GM19372 (cell line): ENCODE measurements around the gene KAZN.

Source experiments
- ATAC-seq: cut with Tn5 transposase; IDR thresholded peaks from one replicate; pipeline ENCODE4 v1.9.1; 2021; ENCODE audit warnings: mild to moderate bottlenecking, low read depth, moderate library complexity; ENCODE audit not compliant: unreplicated experiment

Gene KAZN

GRCh38 chr1:15089258-15089992 is 490.9 kb downstream of the KAZN start:
- ATAC-seq = no peak

DNA sequence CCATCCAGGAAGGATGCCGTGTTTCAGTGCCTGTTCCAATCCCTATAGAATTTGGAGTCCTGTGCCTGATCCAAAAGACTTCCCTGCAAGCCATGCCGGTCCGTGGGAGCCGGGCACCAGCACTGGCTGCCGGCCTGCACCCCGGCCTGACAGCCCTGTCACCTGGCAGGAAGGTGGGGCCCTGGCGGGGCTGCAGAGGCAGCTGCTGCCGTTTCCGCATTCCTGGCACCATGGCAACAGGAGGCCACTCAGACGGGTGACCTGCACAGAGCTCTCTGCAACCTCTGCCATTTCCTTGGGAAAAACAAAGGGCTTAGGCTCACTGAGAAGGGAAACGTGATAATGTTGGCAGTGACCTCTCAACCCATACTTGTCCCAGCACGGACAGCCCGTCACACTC is 491.9 kb downstream of the KAZN start:
- ATAC-seq = no peak

DNA sequence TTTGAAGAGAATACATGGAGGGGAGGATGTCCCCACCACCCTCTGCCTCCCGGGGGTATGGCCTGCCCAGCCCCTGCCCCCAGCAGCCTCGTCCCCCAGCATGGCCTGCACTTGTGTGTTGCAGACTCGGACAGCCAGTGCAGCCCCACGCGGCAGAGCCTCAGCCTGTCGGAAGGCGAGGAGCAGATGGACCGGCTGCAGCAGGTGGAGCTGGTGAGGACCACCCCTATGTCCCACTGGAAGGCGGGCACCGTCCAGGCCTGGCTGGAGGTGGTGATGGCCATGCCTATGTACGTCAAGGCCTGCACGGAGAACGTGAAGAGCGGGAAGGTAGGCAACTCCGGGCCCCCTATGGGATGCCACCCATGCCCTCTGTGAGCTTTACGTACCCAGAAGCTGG is 495.6 kb downstream of the KAZN start:
- no peak for ATAC-seq

DNA sequence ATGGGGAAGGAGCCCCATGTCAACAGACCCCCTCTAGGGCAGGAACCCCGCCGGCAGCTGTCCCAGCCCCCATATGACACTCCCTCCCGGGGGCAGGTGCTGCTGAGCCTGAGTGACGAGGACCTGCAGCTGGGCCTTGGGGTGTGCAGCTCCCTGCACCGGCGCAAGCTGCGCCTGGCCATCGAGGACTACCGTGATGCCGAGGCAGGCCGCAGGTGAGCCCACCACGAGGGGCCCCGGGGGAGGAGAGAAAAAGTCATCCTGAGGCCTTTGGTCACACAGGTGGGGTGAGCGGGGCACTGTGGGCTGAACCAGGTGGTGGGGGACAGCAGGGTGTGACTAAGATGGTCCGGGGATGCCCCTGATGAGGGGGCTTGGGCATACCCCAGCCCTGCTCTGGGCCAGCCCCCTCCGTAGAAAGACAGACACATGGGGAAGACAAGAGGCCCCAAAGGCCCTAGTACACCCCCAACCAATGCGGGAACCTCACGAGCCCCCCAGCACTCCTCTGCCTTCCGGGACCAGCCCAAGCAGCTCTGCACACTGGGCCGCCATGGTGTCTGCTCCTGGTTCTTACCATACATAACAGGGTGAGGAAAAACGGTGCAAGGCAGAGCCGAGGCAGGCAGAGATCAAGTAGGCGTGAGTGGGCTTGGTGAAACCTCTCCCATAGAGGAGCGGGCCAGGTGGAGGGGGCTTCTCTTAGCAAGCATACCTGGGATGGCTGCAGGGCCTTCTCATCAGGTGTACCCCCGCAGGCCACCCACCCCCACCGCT is 496.4 kb downstream of the KAZN start:
- ATAC-seq = no peak

DNA sequence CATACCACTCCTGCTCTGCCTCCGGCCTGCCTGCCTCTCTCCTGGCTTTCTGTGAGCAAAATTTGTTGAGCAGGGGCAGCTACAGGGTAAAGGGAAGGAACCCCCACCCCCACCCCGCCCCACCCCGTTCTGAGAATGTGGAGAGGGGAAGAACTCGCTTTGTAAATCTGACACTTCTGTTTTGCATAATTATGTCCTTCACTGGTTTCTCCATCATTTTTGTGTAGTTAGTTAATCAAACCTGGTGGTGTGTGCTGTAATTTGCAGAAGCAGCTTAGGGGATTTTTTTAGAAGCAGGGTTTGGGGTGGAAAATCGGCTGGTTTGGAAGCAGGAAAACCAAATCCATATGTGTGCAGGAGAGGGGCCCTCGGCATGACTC is 497.0 kb downstream of the KAZN start:
- no peak for ATAC-seq

GRCh38 chr1:15096293-15096692 is 497.8 kb downstream of the KAZN start:
- no peak for ATAC-seq

DNA sequence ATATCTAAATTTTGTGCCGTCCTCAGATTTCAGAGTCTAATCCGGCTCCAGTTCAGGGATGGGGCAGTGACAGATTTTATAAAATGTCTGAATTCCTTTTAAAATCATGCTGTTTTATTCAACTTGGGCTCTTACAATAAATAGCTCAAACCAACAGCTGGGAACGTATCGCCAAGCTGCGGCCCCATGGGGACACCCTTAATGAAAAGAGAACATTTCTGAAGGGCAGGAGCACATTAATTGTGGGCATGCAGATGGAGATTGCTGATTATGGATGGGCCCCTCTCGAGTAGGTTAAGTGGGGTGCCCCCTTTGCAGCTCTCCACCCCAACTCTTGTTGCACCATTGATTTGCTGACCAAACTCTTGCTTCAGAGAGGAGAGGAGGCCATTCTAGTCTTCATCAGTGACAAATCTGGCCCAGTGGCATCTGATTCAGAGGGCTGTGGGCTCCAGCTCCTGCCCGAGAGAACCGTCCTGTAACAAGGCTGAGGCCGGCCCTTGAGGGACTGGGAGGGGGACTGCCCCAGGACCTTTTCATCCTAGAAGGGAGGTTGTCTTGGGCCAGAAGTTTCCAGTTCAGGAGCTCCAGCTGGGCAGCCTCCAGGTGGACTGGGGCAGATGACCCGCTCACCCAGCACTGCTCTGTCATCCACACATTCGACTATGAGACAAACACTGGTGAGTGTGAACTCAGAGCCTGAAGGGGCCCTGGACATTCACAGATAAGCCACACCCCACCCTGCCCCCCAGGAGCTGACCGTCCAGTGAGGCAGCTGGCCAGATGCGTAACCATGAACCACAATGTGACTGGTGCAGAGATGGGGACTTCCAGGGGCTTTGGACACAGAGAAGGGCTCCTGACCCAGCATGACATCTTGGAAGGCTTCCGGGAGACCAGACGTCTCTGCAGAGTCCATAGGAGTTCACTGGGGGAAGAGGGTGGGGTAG is 500.0 kb downstream of the KAZN start:
- ATAC-seq = no peak

DNA sequence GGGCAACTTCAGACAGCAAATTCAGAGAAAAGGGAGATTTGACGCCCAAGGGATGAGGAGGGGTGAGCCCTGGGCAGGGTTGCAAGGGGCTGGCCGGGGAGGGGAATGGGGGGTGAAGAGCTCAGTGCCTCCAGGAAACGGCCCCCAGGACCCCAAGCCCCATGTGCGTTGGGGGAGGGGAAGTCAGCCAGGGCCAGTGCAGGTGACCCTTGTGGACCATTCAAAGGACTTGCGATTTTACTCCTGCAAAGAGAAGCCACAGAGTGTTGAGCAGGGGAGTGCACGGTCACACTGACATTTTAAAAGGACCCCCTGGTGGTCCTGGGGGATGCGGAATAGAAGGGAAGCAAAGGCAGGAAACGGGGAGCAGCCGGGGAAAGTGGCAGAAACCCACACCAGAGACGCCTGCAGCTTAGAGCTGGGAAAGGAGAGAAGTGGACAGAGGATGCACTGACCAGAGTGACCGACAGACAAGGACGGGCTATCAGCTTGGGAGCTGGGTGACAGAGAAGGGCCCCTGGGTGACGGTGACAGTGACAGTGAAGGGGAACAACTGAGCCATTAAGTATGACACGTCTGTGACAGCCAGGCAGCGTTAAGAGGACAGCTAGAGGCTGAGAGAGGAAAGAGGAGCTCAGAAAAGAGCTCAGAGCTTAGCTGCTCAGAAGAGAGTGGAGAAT is 501.1 kb downstream of the KAZN start:
- no peak for ATAC-seq

GRCh38 chr1:15100121-15100879 is 501.8 kb downstream of the KAZN start:
- ATAC-seq = no peak

- ATAC-seq = no peak
These were observed 502.6 kb downstream of the KAZN start for GRCh38 chr1:15100880-15101760.

DNA sequence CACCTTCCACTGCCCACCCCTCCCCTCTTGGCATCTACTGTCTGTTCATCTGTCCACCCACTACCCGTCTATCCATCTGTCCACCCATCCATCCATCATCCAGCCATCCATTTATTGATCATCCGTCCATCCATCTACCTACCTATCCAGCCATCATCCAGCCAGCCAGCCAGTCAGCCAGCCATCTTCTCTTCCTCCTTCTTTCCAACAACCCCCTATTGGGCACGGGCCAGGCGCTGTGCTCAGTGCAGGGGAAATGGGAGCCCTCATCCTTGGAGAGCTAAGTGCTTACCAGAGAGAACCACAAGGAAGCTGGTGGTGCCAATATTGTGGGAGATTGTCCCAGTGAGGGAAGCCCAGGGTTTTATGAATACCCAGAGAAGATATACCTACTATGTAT is 503.3 kb downstream of the KAZN start:
- no peak for ATAC-seq

DNA sequence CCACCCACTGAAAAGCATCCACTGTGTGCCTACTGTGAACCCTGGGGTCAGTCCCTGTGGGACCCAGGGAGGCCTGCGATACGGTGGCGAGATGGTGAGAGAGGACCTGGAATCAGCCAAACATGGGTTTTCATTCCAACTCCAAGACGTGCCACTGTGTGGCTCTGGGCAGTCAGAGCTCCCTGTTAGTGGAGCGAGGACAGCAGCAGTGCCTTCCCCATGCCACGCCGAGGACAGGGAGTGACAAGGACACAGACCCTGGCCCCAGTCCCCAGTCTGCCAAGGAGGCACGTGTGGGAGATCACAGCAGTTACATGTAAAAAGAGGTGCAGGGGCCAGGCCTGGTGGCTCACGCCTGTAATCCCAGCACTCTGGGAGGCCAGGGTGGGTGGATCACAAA is 504.2 kb downstream of the KAZN start:
- ATAC-seq = no peak

GRCh38 chr1:15103211-15103610 is 504.7 kb downstream of the KAZN start:
- no peak for ATAC-seq

DNA sequence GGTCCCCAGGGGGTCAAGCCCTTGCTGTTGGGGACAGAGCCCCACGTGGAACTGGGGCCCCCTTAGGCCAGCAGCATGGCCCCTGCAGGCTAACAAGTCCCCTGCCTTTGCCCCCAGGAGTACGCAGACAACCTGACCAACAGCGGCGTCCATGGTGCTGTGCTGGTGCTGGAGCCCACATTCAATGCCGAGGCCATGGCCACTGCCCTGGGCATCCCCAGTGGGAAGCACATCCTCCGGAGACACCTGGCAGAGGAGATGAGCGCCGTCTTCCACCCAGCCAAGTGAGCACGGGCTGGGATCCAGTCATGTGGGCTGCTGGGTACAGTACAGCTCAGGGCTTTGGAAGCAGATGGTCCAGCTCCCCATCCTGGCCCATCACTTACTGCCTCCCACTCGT is 505.4 kb downstream of the KAZN start:
- ATAC-seq = no peak

DNA sequence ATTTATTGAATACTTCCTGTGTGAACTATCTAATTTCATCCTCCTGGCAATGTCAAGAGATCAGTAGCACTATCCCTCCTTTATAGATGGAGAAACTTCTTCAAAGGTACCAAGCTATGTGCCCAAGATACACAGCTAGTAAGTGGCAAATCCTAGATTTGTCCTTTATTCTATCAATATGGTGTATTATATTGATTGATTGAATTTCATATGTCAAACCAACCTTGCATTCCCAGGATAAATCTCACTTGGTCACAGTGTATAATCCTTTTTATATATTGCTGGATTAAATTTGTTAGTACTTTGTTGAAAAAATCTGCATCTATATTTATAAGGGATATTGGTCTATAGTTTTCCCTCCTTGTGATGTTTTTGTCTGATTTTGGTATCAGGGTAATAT is 506.3 kb downstream of the KAZN start:
- no peak for ATAC-seq

DNA sequence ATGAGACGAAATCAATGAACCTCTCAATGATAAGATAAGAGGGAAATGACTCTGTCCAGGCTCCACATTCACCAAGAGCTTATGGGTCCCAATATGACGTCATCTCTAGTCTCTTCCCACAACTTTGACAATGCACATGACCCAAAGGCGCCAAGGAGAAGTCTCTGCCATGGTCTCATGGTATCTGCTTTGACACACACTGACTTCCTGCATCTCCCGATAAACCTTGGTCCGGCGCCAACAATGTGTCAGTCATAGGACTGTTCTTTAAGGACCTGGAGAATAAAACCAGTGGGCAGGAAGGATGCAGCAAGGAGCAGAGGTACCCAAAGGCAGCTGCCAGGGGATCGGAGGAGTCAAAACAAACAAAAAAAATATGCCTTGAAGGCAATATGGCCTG is 508.1 kb downstream of the KAZN start:
- no peak for ATAC-seq

- ATAC-seq = no peak
These were observed 508.7 kb downstream of the KAZN start for GRCh38 chr1:15107058-15107687.

- no peak for ATAC-seq
These were observed 509.4 kb downstream of the KAZN start for GRCh38 chr1:15107911-15108310.
